GM23338 (cell line): Measurements from ENCODE around the gene ATP9A. TPM values are rescaled to one million over a fixed set of nuclear protein-coding genes. Genes with fewer than 3 reads are reported as not detected.

Experiments used
- ATAC-seq: fragments of 200-7000 bp; cut with Tn5 transposase; 3 replicates; pipeline ENCODE4 v1.9.1; 2020
- DNase-seq: peaks from one replicate; pipeline ENCODE4 v3.0.0-alpha.2; 2015; ENCODE audit warnings: low spot score
- H2AFZ ChIP-seq: fragments of 200-600 bp; sonication (generic); 2 replicates; pipeline ENCODE4 v1.8.0; 2016; ENCODE audit warnings: antibody characterized with exemption, mild to moderate bottlenecking, moderate library complexity
- H3F3A ChIP-seq: fragments of 200-600 bp; sonication (generic); replicated peaks from 2 replicates; pipeline ENCODE4 v1.8.0; 2017; ENCODE audit warnings: antibody characterized with exemption, mixed run types, low read depth
- H3K27ac ChIP-seq: fragments of 200-600 bp; sonication (generic); 2 replicates; pipeline ENCODE4 v1.6.1; 2016; ENCODE audit warnings: low read depth
- H3K27me3 ChIP-seq: fragments of 200-600 bp; sonication (generic); 2 replicates; pipeline ENCODE4 v1.8.0; 2016; ENCODE audit warnings: mild to moderate bottlenecking, mixed run types, moderate library complexity; ENCODE audit not compliant: insufficient read depth
- H3K36me3 ChIP-seq: fragments of 200-600 bp; sonication (generic); 2 replicates; pipeline ENCODE4 v1.8.0; 2016; ENCODE audit warnings: mild to moderate bottlenecking; ENCODE audit not compliant: insufficient read depth
- H3K4me1 ChIP-seq: fragments of 200-600 bp; sonication (generic); 2 replicates; pipeline ENCODE4 v1.8.0; 2016; ENCODE audit warnings: mild to moderate bottlenecking, moderate library complexity; ENCODE audit not compliant: insufficient read depth
- H3K4me2 ChIP-seq: fragments of 200-600 bp; sonication (generic); 2 replicates; pipeline ENCODE4 v1.7.1; 2017; ENCODE audit warnings: mixed run types
- H3K4me3 ChIP-seq: fragments of 200-600 bp; sonication (generic); 2 replicates; pipeline ENCODE4 v1.6.1; 2016; ENCODE audit warnings: mixed run types
- H3K79me2 ChIP-seq: fragments of 200-600 bp; sonication (generic); replicated peaks from 2 replicates; pipeline ENCODE4 v1.8.0; 2017; ENCODE audit warnings: mild to moderate bottlenecking; ENCODE audit not compliant: insufficient read depth
- H3K9me2 ChIP-seq: fragments of 200-600 bp; sonication (generic); 2 replicates; pipeline ENCODE4 v1.8.0; 2017; ENCODE audit not compliant: insufficient read depth
- H4K20me1 ChIP-seq: fragments of 200-600 bp; sonication (generic); replicated peaks from 2 replicates; pipeline ENCODE4 v1.8.0; 2017; ENCODE audit warnings: mild to moderate bottlenecking; ENCODE audit not compliant: insufficient read depth
- H3K27ac Mint-ChIP-seq: 2 replicates; pipeline ENCODE4 v1.8.0; 2020; ENCODE audit warnings: inconsistent platforms, mild to moderate bottlenecking, moderate library complexity, mixed read lengths
- H3K27me3 Mint-ChIP-seq: 3 replicates; pipeline ENCODE4 v1.8.0; 2022; ENCODE audit warnings: low read depth, mild to moderate bottlenecking, moderate library complexity, mixed read lengths, inconsistent platforms; ENCODE audit not compliant: insufficient read depth, poor library complexity
- H3K36me3 Mint-ChIP-seq: 3 replicates; pipeline ENCODE4 v1.8.0; 2021; ENCODE audit warnings: low read depth, mild to moderate bottlenecking, inconsistent platforms, moderate library complexity, mixed read lengths
- H3K4me1 Mint-ChIP-seq: 3 replicates; pipeline ENCODE4 v1.8.0; 2020; ENCODE audit warnings: mild to moderate bottlenecking, inconsistent platforms, mixed read lengths
- H3K4me3 Mint-ChIP-seq: 3 replicates; pipeline ENCODE4 v1.8.0; 2021; ENCODE audit warnings: moderate library complexity, mild to moderate bottlenecking, inconsistent platforms, mixed read lengths
- H3K9me3 Mint-ChIP-seq: 3 replicates; pipeline ENCODE4 v1.8.0; 2020; ENCODE audit warnings: moderate library complexity, mild to moderate bottlenecking, inconsistent platforms, mixed read lengths
- CREB1 ChIP-seq: fragments of 250-450 bp; sonication (Bioruptor Pico); IDR thresholded peaks from 2 replicates; pipeline ENCODE4 v1.5.0; 2020; ENCODE audit warnings: low read depth, mild to moderate bottlenecking, moderate library complexity
- EZH2phosphoT487 ChIP-seq: fragments of 200-600 bp; sonication (generic); IDR thresholded peaks from one replicate; pipeline ENCODE4 v1.8.1; 2018; ENCODE audit warnings: antibody characterized with exemption; ENCODE audit not compliant: unreplicated experiment
- JUNB ChIP-seq: IDR thresholded peaks from one replicate; pipeline ENCODE4 v1.6.1; 2016; ENCODE audit warnings: antibody characterized with exemption; ENCODE audit not compliant: unreplicated experiment
- POLR2AphosphoS5 ChIP-seq: IDR thresholded peaks from 2 replicates; pipeline ENCODE4 v1.6.1; 2016; ENCODE audit warnings: antibody characterized with exemption, low read depth
- STAT1 ChIP-seq: IDR thresholded peaks from one replicate; pipeline ENCODE4 v1.6.1; 2016; ENCODE audit warnings: antibody characterized with exemption; ENCODE audit not compliant: unreplicated experiment
- ZNF114 ChIP-seq: fragments of 250-450 bp; sonication (Bioruptor Pico); IDR thresholded peaks from 2 replicates; pipeline ENCODE4 v1.5.0; 2020; ENCODE audit warnings: mild to moderate bottlenecking, moderate library complexity
- polyA plus RNA-seq: library from polyadenylated mRNA; unstranded; fragments of >200 nt; fragmentation: Nextera tagmentation; extraction: Ambion mirVana; gene quantifications from 2 replicates; pipeline ENCODE4 v1.2.1, GENCODE V29; 2016
- total RNA-seq: library from RNA; depleted of rRNA; stranded (reverse); fragments of >200 nt; shearing (Covaris generic); gene quantifications from 2 replicates; pipeline ENCODE4 v1.2.3, GENCODE V29; 2014
- TF ChIP-seq, protein P1 (sequence below), 2 experiments: fragments of 200-600 bp in 1 of 2; sonication (generic) in 1 of 2; conservative IDR thresholded peaks; 2 replicates each; pipeline versions ENCODE4 v1.5.1 to v1.6.1; 2016 to 2017; ENCODE audit warnings: antibody characterized with exemption in 2 of 2, low read depth in 2 of 2, mild to moderate bottlenecking in 2 of 2, moderate library complexity in 1 of 2
- TF ChIP-seq, protein P2 (sequence below): IDR thresholded peaks from 2 replicates; pipeline ENCODE4 v1.6.1; 2016; ENCODE audit warnings: antibody characterized with exemption

ATP9A gene
- total and polyA plus RNA-seq, 2 experiments from 2014 or later: 0.94 to 5.9 TPM

DNA sequence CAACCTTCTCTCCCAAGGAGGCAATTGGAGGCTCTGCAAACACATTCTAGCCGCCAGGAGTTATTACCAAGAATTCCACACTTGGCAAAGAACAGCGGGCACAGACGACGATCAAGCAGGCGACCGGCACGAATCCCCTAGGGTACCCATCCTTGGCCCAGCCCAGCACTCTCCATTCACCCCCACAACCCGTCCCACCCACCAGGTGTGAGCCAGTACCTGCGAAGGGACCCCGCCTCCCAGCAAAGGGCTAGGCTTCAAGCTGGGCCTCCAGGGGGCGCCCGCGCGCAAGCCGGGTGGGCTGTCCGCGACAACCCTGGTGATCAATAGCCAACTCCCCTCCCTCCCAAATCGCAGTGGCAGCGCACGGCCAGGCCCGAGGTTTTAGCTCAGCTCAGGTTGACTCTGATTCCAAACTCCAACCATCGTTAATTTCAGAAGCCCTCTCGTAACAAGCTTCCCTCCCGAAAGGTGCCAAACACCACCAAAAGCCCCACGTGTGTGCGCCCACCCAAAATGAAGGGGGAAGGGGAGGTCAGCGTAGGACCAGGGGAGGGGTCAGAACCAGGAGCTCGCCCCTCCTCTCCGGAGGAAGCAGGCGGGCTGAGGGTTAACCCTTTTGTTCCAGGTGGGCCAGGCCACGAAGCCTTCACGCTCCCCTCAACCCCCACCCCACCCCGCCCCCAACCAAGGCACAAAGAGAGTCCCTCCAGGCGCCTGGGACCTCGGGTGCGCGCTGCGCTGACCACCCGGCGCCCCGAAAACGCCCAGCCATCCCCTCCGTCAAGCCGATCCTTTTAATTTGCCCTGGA, 32.1 kb upstream of the ATP9A start:
- Mint-ChIP-seq H3K4me3 (peak overlapping the region; percentile 97), H3K9me3 (no peaks in the 10 kb centered on the region), H3K4me1 (peaks cover 47% of the 10 kb centered on the region), H3K27me3 (peaks cover 25% of the 10 kb centered on the region), H3K27ac (peak overlapping the region; percentile 99), H3K36me3 (peaks cover 27% of the 10 kb centered on the region)
- no peaks in the 10 kb centered on the region for H3F3A ChIP-seq
- H3K36me3 ChIP-seq: no peaks in the 10 kb centered on the region
- peak; percentile 72 for ATAC-seq
- peak; percentile 94 for DNase-seq
- H3K4me1 ChIP-seq: peaks cover 28% of the 10 kb centered on the region
- H3K9me2 ChIP-seq: no peaks in the 10 kb centered on the region
- TF ChIP-seq CREB1 (peak; percentile 4; the same call in 1 of the 2 replicates), JUNB (no peak), EZH2phosphoT487 (no peak), POLR2AphosphoS5 (peak; percentile 55)
- TF ChIP-seq, protein P1, sequence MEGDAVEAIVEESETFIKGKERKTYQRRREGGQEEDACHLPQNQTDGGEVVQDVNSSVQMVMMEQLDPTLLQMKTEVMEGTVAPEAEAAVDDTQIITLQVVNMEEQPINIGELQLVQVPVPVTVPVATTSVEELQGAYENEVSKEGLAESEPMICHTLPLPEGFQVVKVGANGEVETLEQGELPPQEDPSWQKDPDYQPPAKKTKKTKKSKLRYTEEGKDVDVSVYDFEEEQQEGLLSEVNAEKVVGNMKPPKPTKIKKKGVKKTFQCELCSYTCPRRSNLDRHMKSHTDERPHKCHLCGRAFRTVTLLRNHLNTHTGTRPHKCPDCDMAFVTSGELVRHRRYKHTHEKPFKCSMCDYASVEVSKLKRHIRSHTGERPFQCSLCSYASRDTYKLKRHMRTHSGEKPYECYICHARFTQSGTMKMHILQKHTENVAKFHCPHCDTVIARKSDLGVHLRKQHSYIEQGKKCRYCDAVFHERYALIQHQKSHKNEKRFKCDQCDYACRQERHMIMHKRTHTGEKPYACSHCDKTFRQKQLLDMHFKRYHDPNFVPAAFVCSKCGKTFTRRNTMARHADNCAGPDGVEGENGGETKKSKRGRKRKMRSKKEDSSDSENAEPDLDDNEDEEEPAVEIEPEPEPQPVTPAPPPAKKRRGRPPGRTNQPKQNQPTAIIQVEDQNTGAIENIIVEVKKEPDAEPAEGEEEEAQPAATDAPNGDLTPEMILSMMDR (conservative IDR thresholded peaks at IDR 0.05; ENCODE audit: low read depth in 2 of 2): peak; percentile 84 to 87
- peak overlapping the region; percentile 76 for H3K4me3 ChIP-seq
- H3K27ac ChIP-seq: peak overlapping the region; percentile 97
- H2AFZ ChIP-seq: no peak overlapping the region
- H3K27me3 ChIP-seq: no peaks in the 10 kb centered on the region
- peak overlapping the region; percentile 80 for H3K4me2 ChIP-seq
- peaks cover 14% of the 10 kb centered on the region for H4K20me1 ChIP-seq
- H3K79me2 ChIP-seq: peaks cover 66% of the 10 kb centered on the region

DNA sequence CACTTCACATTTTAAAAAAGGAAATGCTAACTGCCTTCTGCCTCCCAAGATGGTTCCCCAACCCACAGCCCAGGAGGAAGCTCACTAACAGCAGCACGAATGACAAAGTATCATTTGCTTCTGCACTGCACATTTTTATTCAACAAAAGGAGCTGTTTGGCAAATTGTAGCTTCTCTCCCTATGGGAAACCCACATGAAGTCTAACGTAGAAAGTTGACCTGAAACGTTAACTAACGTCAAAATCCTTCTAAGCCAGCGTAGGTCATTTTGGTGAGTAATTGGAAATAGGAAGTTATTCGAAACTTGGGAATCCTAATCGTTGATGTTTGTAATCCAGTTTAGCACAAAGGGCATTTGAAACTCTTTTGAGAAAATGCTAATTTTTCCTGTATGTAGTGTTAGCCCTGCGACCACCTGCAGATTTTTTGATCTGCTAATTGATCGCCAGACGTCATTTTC, 31.2 kb upstream of the ATP9A start:
- H3K4me3 Mint-ChIP-seq: peak overlapping the region; percentile 97
- peaks cover 36% of the 10 kb centered on the region for H3K4me1 ChIP-seq
- ATAC-seq (peak; percentile 1; the same call in 1 of the 3 replicates), DNase-seq (peak; percentile 73)
- H3K9me3 Mint-ChIP-seq: no peaks in the 10 kb centered on the region
- H3K27ac ChIP-seq: peak overlapping the region; percentile 97
- H3K27ac Mint-ChIP-seq: peak overlapping the region; percentile 99
- no peak overlapping the region for H2AFZ ChIP-seq
- peak overlapping the region; percentile 76 for H3K4me3 ChIP-seq
- peak overlapping the region; percentile 80 for H3K4me2 ChIP-seq
- peaks cover 30% of the 10 kb centered on the region for H3K27me3 Mint-ChIP-seq
- no peaks in the 10 kb centered on the region for H3K27me3 ChIP-seq
- H3F3A ChIP-seq: no peaks in the 10 kb centered on the region
- peaks cover 34% of the 10 kb centered on the region for H3K36me3 Mint-ChIP-seq
- H4K20me1 ChIP-seq: peaks cover 21% of the 10 kb centered on the region
- H3K9me2 ChIP-seq: no peaks in the 10 kb centered on the region
- TF ChIP-seq STAT1: no peak
- TF ChIP-seq, protein P2, sequence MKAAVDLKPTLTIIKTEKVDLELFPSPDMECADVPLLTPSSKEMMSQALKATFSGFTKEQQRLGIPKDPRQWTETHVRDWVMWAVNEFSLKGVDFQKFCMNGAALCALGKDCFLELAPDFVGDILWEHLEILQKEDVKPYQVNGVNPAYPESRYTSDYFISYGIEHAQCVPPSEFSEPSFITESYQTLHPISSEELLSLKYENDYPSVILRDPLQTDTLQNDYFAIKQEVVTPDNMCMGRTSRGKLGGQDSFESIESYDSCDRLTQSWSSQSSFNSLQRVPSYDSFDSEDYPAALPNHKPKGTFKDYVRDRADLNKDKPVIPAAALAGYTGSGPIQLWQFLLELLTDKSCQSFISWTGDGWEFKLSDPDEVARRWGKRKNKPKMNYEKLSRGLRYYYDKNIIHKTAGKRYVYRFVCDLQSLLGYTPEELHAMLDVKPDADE: no peak
- no peak for TF ChIP-seq ZNF114 (CRISPR knock-in tag)
- peak; percentile 47 for TF ChIP-seq POLR2AphosphoS5
- peaks cover 54% of the 10 kb centered on the region for H3K4me1 Mint-ChIP-seq
- peaks cover 74% of the 10 kb centered on the region for H3K79me2 ChIP-seq
- no peaks in the 10 kb centered on the region for H3K36me3 ChIP-seq
